ENCODE results near the gene CHAF1B. TPM values are rescaled to one million over a fixed set of nuclear protein-coding genes. Genes with fewer than 3 reads are reported as not detected.

CHAF1B gene
- total RNA-seq, 1 experiment from 2014 or later: 52.7 TPM

- Histone ChIP-seq H3K27me3 (replicated peaks; ENCODE audit: insufficient read depth, low read depth, low read length, poor library complexity) (no peaks in the 10 kb centered on the region), H3K27ac (ENCODE audit: low read depth, low read length, poor library complexity, severe bottlenecking) (no peak overlapping the region), H3K9me3 (ENCODE audit: low read depth, low read length, poor library complexity, severe bottlenecking) (no peaks in the 10 kb centered on the region), H3K36me3 (ENCODE audit: insufficient read depth, low read length, poor library complexity, severe bottlenecking) (peaks cover 61% of the 10 kb centered on the region), H3K4me3 (ENCODE audit: low read depth, low read length, poor library complexity, severe bottlenecking) (no peak overlapping the region), H3K4me1 (ENCODE audit: insufficient read depth, low read length, poor library complexity, severe bottlenecking) (no peaks in the 10 kb centered on the region)
- no TSS peak for BruUV-seq (replicated peaks)
- TF ChIP-seq EZH2 (IDR thresholded peaks at IDR 0.05; ENCODE audit: borderline replicate concordance, low read depth, low read length, poor library complexity, severe bottlenecking) (no peak), CTCF (conservative IDR thresholded peaks at IDR 0.05; ENCODE audit: low read depth, low read length) (no peak)
- intact Hi-C loops (cut with micrococcal nuclease; ENCODE audit: unreplicated experiment): no loop called here
- ChIA-PET CTCF (no interaction called here), POLR2A (ENCODE audit: low non-redundant PET) (no interaction called here)
- DNase-seq (ENCODE audit: low spot score): no peak
Observed at GRCh38 chr21:36350282-36350910, 34.8 kb upstream of the CHAF1B start.

GRCh38 chr21:36354918-36355680 is 30.1 kb upstream of the CHAF1B start:
- intact Hi-C loops (cut with micrococcal nuclease; ENCODE audit: unreplicated experiment): no loop called here
- no peaks in the 10 kb centered on the region for H3K27me3 ChIP-seq (replicated peaks; ENCODE audit: insufficient read depth, low read depth, low read length, poor library complexity)
- H3K27ac ChIP-seq (ENCODE audit: low read depth, low read length, poor library complexity, severe bottlenecking): no peak overlapping the region
- TF ChIP-seq CTCF (conservative IDR thresholded peaks at IDR 0.05; ENCODE audit: low read depth, low read length) (no peak), EZH2 (IDR thresholded peaks at IDR 0.05; ENCODE audit: borderline replicate concordance, low read depth, low read length, poor library complexity, severe bottlenecking) (no peak)
- H3K4me1 ChIP-seq (ENCODE audit: insufficient read depth, low read length, poor library complexity, severe bottlenecking): no peaks in the 10 kb centered on the region
- ChIA-PET CTCF (no interaction called here), POLR2A (ENCODE audit: low non-redundant PET) (no interaction called here)
- DNase-seq (ENCODE audit: low spot score): no peak
- H3K36me3 ChIP-seq (ENCODE audit: insufficient read depth, low read length, poor library complexity, severe bottlenecking): peaks cover 40% of the 10 kb centered on the region
- H3K9me3 ChIP-seq (ENCODE audit: low read depth, low read length, poor library complexity, severe bottlenecking): no peaks in the 10 kb centered on the region
- H3K4me3 ChIP-seq (ENCODE audit: low read depth, low read length, poor library complexity, severe bottlenecking): no peak overlapping the region
- BruUV-seq (replicated peaks): no TSS peak

GRCh38 chr21:36355868-36356267 is 29.3 kb upstream of the CHAF1B start:
- Histone ChIP-seq H3K4me1 (ENCODE audit: insufficient read depth, low read length, poor library complexity, severe bottlenecking) (no peaks in the 10 kb centered on the region), H3K9me3 (ENCODE audit: low read depth, low read length, poor library complexity, severe bottlenecking) (no peaks in the 10 kb centered on the region), H3K27ac (ENCODE audit: low read depth, low read length, poor library complexity, severe bottlenecking) (no peak overlapping the region), H3K36me3 (ENCODE audit: insufficient read depth, low read length, poor library complexity, severe bottlenecking) (peaks cover 38% of the 10 kb centered on the region), H3K27me3 (replicated peaks; ENCODE audit: insufficient read depth, low read depth, low read length, poor library complexity) (no peaks in the 10 kb centered on the region), H3K4me3 (ENCODE audit: low read depth, low read length, poor library complexity, severe bottlenecking) (no peak overlapping the region)
- no TSS peak for BruUV-seq (replicated peaks)
- no peak for TF ChIP-seq EZH2 (IDR thresholded peaks at IDR 0.05; ENCODE audit: borderline replicate concordance, low read depth, low read length, poor library complexity, severe bottlenecking)
- TF ChIP-seq CTCF (conservative IDR thresholded peaks at IDR 0.05; ENCODE audit: low read depth, low read length): no peak
- ChIA-PET POLR2A (ENCODE audit: low non-redundant PET) (no interaction called here), CTCF (no interaction called here)
- DNase-seq (ENCODE audit: low spot score): no peak
- intact Hi-C loops (cut with micrococcal nuclease; ENCODE audit: unreplicated experiment): no loop called here

Data from A673 (cell line).